Skin of body (tissue), 2 donors: ENCODE results near the gene PFKM. TPM values are rescaled to one million over a fixed set of nuclear protein-coding genes. Genes with fewer than 3 reads are reported as not detected.

ENCODE experiments used
- DNase-seq: peaks from one replicate; lab custom pipeline; 2025; lab: John Stamatoyannopoulos, UW
- total RNA-seq: library from RNA; depleted of rRNA; stranded (reverse); fragments of >200 nt; gene quantifications from one replicate; pipeline ENCODE4 v1.2.3, GENCODE V29; 2014

Gene PFKM
- total RNA-seq: 54.3 TPM

DNA sequence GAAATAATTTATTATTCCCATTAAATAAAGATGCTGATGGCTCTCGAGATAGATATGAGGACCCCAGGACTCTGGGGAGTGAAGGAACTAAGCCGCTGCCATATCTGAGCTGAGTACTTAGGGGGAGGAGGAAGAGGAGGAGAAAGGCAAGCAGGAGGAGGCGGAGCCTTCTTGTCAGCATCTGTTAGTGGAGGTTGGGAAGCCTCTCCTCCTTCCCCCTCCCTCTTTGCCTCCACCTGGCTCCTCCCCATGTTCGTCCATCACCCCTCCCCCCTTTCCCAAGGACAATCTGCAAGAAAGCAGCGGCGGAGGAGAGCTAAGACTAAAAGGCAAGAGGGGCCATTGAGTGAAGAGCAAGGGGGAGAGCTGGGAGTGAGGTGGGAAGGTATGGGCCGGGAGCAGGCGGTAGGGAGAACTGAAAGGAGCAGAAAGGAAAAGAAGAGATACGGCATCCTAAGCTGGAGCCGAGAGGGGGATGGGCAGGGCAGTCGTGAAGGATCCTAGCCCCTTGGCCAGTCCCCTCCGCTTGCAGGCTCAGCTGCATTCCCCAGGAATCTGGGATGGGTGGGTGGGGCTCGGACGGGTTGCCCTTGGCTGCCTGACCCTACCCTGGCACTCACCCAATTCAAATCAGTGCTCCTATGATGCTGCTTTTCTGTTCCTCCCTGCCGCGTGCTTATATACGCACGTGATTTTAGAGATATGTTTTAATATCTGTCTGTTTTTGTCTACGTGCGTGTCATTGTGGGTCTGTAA lies at the start of gene PFKM:
Gene PFKM (plus strand): TSS at position 287 of the 756 bp plus-strand sequence. CDS start 3,411 bp downstream, outside the sequence.
- peak; percentile 67 for DNase-seq

DNA sequence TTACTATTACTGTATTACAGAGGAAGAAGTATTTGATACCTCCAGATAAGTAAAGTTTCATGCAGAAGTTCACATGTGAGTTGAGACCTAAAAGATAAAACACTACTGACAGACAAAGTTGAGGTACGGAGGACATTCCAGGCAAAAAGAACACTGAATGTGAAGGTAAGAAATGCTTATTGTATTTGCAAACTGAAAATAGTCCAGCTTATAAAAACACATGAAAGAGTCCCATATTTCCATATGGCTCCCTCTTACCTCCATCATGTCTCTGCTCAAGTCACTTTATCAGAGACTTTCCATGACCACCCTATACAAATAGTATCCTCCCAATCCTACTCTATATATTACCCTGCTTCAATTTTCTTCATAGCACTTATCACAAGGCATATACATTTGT lies 49.1 kb upstream of the PFKM start:
- DNase-seq: no peak

DNA sequence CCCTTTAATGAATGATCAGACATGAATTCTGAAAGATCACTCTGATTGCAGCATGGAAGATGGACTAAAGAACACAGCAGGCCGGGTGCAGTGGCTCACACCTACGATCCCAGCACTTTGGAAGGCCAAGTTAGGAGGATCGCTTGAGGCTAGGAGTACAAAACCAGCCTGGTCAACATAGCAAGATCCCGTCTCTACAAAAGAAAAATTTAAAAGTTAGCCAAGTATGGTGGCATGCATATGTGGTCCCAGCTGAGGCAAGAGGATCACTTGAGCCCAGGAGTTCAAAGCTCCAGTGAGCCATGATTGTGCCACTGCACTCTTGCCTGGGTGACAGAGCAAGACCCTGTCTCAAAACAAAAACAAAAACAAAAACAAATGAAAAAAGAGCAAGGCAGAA lies 48.4 kb upstream of the PFKM start:
- no peak for DNase-seq

DNA sequence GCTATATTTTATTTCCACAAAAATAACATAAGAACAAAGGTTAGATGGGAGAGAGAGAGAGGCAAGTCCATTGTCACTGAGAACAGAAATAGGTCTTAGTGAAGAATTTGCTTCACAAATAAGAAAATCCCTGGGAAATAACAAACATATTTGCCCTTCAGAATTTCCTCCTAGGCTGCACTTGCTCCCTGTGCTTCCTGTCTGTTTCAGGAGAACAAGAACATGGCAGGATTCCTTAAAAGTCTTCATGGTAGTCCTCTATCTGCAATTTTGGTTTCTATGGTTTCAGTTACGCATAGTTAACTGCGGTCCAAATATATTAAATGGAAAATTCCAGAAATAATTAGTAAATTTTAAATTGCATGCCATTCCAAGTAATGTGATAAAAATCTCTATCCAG lies 47.4 kb upstream of the PFKM start:
- no peak for DNase-seq

DNA sequence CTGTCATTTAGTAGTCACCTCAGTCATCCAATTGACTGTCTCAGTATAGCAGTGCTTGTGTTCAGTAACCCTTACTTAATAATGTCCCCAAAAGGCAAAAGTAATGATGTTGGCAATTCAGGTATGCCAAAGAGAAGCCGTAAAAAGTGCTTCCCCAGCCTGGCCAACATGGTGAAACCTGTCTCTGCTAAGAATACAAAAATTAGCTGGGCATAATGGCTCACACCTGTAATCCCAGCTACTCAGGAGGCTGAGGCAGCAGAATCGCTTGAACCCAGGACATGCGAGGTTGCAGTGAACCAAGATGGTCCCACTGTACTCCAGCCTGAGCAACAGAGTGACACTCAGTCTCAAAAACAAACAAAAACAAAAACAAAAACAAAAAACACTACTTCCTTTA lies 46.9 kb upstream of the PFKM start:
- DNase-seq: no peak

DNA sequence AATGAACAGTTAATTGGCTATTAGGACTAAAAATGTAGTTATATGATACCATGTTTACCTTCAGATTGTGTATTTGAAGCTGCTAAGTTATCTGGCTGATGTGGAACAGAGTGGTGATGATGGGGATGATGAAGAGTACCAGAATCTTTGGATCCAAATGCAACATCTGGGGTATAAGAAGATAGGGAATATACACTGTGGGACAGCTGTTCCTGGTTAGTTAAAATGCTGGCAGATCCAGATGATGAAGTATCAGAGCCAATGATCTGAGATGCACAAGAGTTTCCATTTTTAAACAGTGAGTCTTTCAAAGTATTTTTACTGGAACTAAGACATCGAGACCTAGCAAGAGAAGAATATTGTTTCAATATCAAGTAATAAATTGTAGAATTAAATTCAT lies 44.9 kb upstream of the PFKM start:
- no peak for DNase-seq

DNA sequence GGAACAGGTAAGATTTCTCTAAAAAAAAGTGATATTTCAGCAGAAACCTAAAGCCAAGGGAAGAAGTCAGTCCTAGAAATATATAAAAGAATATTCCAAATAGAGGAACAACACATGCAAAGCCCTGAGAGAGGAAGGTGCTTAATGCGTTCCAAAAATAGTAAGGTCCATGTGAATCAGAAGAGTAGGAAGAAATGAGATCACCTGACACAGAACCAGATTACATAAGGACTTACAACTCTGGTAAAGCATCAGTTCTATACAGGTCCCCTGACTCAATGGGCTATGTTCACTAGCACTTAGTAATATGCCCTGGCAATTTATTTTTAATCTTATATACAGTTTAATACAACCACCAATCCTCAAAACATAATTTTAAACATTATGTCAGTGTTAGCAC lies 43.3 kb upstream of the PFKM start:
- no peak for DNase-seq

DNA sequence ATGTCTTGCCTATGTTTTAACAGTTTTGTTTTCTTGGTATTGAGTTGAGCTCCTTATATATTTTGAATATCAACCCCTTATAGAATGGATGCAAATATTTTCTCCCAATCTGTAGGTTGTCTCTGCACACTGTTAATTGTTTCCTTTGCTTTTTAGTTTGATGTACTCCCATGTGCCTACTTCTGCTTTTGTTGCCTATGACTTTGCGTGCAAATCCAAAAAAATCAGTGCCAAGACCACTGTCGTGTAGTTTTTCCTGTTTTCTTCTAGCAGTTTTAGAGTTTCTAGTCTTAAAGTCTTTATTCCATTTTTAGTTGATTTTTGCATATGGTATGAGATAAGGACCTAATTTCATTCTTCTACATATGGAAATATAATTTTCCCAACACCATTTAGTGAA lies 42.1 kb upstream of the PFKM start:
- DNase-seq: no peak

DNA sequence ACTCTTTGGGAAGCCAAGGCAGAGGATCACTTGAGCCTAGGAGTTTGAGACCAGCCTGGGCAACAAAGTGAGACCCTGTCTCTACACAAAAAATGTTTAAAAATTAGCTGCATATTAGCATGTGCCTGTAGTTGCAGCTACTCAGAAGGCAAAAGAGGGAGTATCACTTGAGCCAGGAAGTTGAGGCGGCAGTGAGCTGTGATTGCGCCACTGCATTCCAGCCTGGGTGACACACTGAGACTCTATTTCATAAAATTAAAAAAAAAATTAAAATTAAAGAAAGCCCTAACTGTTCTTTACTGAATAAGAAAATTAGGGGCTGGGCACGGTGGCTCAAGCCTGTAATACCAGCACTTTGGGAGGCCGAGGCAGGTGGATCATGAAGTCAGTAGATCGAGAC lies 40.3 kb upstream of the PFKM start:
- no peak for DNase-seq

DNA sequence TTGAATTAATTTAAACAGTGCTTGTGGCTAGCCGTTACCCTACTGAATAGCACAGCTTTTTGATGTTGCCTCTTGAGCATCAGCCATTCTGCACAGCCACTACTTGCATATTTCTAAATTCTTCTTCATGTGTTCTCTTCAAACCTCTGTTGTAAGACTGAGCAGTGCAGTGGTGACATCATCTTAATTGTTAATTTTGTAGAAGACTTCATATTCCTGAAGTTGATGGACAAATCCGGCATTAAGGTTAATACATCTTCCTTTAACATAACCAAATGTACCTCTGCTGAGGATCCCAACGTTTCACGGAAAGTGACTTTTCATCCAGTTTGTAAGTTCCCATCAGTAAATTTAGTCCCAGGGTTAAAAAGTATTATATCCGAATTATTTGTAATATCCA lies 38.9 kb upstream of the PFKM start:
- no peak for DNase-seq

DNA sequence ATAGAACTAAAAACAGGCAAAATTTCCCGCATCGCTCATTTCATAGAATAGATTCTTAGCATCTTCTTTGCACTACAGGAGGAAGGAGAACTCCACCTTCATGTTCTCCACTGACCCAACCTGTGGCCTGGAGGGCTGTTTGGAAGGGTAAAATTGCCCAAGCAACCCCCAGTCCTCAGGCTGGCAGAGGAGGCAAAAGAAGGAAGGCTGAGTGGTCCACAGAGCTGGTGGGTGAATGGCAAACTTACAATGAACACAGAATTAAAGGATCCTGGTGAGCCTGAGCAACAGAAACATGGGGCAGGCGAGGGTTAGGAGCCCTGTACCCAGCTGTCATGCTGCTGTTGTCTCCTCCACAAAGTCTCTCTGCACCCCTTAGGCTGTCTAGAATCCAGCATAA lies 38.3 kb upstream of the PFKM start:
- no peak for DNase-seq

DNA sequence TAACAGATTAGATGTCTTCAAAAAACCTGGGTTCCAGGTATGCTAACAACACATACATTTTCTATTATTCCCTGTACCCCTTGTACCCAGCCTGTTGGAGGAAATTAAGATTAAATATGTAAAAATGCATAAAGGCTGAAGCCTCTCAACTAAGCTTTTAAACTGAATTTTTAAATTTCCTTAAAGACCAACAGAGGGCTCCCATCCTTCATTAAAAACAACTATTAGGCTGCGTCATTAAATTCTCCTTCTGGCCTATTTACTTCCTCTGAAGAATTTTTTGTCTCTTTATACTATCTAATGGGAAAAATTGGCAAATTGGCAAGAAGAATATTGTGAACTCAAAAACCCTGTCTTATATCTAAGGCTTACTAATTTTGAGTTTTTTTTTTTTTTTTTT lies 35.1 kb upstream of the PFKM start:
- DNase-seq: no peak

DNA sequence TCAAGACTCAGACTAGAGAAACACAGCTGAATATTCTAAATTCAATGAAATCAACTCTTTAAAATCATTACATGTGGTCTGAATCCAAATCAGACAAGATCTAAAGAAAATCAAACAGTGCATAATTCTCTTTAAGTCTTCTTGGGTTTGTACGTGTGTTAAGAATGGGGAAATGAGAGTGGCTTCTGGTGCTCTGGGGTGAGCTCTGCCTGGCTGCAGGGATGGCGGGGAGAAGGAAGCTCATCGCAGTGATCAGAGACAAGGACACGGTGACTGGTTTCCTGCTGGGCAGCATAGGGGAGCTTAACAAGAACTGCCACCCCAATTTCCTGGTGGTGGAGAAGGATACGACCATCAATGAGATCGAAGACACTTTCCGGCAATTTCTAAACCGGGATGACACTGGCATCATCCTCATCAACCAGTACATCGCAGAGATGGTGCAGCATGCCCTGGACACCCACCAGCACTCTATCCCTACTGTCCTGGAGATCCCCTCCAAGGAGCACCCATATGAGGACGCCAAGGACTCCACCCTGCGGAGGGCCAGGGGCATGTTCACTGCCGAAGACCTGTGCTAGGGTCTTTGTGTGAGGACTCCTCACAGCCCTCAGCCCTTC lies 34.2 kb upstream of the PFKM start:
- DNase-seq: no peak

DNA sequence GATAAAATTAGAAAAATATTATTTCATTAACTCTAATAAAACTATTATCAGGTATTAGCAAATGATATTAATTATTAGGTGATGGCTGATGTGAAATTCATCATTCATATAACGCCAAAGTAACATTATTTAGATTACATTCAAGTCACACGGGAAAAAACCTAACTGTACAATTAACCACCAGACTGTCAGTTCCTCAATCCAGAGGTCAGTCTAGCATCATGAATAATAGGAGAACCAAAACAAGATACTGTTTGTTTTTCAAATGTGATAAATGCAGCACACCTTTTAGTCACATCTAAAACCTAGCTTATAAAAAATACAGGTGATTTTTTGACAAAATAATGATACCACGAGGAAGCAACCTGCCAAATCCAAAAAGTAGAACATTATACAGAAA lies 32.8 kb upstream of the PFKM start:
- no peak for DNase-seq

DNA sequence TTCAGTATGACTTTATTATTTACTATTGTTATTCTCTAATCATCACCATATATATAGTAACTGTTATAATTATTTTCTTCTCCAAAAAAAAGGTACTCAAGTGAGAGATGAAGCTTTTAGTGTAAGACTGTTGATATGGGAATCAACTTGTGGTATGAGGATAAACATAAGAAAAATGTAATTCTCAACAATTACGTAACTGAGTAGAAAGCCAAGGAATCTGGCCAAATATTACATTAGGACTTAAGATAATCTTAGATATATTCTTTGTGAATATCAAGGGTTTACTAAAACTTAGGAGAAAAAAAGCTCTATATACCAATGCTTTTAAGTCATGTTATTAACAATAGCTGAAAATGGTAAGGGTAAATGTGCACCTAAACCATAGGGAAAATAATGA lies 26.6 kb upstream of the PFKM start:
- no peak for DNase-seq

DNA sequence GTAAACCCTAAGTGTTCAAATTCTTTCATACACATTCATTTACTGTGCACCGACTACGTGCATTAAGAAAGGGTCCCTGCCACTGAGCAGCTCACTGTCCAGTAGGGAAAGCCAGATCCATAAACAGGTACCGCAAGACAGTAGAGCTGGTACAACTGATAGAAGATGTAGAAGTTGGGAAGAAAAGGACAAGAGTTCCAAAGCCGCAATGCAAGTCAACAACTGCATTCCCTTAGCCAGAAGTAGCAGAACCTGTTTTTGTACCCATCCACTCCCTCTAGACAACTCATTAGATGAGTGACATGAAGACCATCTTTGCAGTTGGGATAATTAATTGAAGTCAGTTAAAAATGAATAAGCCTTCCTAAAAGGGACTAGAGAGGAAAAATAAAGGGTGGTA lies 14.6 kb upstream of the PFKM start:
- no peak for DNase-seq

DNA sequence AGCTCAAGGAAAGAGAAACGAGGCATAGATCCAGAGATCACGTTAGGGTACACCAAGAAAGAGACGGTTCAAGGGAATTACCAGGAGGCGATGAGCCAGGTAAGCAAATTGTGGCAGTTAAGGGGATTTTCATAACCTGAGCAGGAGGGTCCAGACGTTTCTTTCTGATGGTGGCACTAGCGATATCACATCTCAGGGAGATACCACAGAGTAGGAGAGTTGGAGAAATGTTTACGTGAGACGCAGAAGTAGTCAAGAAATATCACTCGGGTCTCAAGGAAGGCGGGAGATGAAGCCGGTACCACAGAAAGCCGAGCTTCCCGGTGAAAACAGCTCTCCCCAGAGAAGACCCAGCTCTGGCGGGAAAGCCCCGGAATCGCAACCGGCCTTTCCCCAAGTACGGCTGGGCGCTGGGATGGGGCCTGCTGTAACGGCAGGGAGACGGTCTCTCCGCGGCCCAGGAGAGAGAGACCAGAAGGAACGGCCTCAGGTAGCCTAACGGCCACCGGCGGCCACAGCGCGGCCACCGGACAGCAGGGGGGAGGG lies 13.8 kb upstream of the PFKM start:
- no peak for DNase-seq

DNA sequence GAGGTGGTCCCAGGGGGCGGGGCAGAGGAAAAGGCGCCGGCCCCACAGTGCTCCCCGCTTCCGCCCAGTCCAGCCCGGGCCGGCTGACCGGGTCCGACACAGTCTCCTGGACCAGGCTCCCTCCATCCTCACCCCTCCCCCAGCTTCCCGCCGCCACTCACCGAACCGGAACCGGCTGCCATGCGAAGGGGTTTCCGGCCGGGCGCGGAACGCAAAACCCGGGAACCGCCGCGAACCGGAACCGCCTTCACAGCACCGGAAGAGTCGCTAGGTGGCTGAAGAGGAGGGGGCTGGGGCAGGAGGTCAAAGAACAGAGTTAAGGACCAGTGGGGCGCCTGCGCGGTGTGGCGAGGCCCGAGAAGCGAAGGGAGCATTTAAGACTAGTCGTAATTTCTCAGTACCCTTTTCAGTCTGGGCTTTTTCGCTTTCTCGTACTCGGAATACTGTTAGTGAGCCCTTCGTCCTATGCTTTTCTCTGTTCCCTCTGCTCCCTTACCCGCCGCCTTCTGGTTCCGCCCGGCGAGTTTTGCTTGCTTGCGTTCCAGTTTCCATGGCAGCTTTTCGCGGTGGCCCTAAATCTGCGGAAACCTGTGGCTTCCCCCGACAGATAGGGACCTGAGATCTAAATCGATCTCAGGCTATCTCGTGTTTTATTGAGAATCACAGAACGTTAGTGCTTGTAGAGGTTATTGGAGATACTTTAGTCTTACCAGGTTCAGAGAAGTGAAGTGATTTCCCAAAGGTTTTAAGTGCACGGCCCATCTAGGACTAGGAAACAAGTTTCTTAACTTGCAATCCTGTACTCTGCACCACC lies 13.1 kb upstream of the PFKM start, which contains the start of gene SENP1:
Gene SENP1 (minus strand): TSS at position 213 of the 814 bp plus-strand sequence. CDS start 4,607 bp downstream, outside the sequence.
- peak; percentile 88 for DNase-seq

DNA sequence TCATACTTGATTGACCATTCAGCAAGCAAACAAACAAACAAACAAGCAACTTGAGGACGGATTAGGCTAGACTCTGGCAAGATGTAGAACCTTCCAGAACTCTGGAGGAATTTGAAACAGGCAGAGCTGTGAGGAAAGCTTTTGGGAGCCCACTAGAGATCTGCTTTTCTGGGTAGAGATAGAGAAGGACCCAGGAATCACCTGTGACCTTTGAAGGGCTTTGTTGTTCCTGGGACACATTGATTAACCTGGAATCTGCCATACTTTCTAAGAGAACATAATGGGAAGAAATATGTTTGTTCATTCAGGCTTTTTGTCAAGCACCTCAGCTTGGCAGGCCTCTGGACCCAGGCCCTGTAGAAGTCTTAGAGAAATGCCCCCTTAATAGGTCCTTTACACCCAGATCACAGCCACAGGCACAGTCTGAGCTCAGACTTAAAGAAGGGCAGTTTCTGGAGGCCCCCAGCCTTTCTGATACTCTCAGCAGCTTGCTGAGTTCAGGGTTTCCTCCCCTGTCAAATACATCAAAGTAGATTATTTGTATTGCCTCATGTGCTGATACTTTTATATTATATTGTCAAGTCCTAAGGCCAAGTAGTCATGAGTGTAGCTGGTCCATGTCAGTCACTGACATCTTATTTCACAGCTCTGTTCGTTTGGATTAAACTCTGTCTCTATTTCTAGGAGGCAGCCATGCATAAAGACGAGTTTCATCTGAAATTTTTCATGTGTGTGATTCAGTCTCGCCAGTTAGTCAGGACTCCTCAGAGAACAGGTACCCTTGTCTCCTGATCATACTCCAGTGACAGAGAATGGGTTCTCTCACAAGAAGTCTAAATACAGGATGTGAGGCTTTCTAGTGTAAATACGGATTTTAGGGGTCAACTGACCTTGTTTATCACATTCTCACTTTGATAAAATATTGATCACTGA lies 12.2 kb upstream of the PFKM start:
- DNase-seq: no peak

DNA sequence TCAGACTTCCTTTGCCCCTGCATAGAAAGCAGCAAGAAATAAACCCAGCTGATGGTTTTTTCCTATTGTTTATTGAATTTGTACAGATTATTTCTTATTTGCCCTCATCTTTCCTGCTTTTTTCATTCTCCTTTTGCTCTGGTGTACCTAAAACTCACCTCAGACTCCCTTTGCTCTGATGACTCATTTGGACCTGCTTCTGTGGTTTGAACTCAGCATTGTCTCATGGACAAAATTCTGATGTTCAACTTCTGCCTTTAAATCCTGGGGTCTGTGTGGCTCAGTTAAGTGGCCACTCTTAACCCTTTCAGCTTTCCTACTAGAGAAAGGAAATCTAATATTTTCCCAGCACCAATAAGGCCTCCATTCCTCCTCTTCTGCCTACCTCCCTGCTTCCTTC lies 9.7 kb upstream of the PFKM start:
- DNase-seq: no peak
